Smooth muscle cell (in vitro differentiated cells): ENCODE results near the gene HIC1. TPM values are rescaled to one million over a fixed set of nuclear protein-coding genes. Genes with fewer than 3 reads are reported as not detected.
A peak's percentile ranks its signal among the peaks of the same experiment; 100 is the strongest.

ENCODE experiments used
- DNase-seq: peaks from one replicate; lab custom pipeline; 2025; ENCODE audit not compliant: unreplicated experiment; lab: John Stamatoyannopoulos, UW
- H2AFZ ChIP-seq: fragments of 200-600 bp; sonication (generic); 2 replicates; pipeline ENCODE4 v1.6.0; 2016; ENCODE audit warnings: antibody characterized with exemption, low read depth, mild to moderate bottlenecking
- H3F3A ChIP-seq: fragments of 200-600 bp; sonication (generic); 2 replicates; pipeline ENCODE4 v1.6.0; 2017; ENCODE audit warnings: antibody characterized with exemption, low read depth
- H3K27ac ChIP-seq: fragments of 200-600 bp; sonication (generic); 2 replicates; pipeline ENCODE4 v1.5.1; 2016; ENCODE audit warnings: low read depth, mild to moderate bottlenecking
- H3K27me3 ChIP-seq: fragments of 200-600 bp; sonication (generic); 2 replicates; pipeline ENCODE4 v1.6.1; 2016; ENCODE audit warnings: low read depth, mild to moderate bottlenecking
- H3K36me3 ChIP-seq: fragments of 200-600 bp; sonication (generic); 2 replicates; pipeline ENCODE4 v1.5.1; 2016; ENCODE audit warnings: low read depth
- H3K4me1 ChIP-seq: fragments of 200-600 bp; sonication (generic); 2 replicates; pipeline ENCODE4 v1.5.1; 2016; ENCODE audit warnings: low read depth
- H3K4me2 ChIP-seq: fragments of 200-600 bp; sonication (generic); 2 replicates; pipeline ENCODE4 v1.6.0; 2016; ENCODE audit warnings: mild to moderate bottlenecking
- H3K4me3 ChIP-seq: fragments of 200-600 bp; sonication (generic); 2 replicates; pipeline ENCODE4 v1.5.1; 2016; ENCODE audit warnings: mild to moderate bottlenecking
- H3K79me2 ChIP-seq: fragments of 200-600 bp; sonication (generic); 2 replicates; pipeline ENCODE4 v1.6.0; 2016; ENCODE audit warnings: low read depth, mild to moderate bottlenecking
- H3K9ac ChIP-seq: fragments of 200-600 bp; sonication (generic); 2 replicates; pipeline ENCODE4 v1.6.0; 2016; ENCODE audit warnings: low read depth
- H3K9me3 ChIP-seq: fragments of 200-600 bp; sonication (generic); replicated peaks from 2 replicates; pipeline ENCODE4 v1.5.1; 2016; ENCODE audit warnings: low read depth
- H4K20me1 ChIP-seq: fragments of 200-600 bp; sonication (generic); 2 replicates; pipeline ENCODE4 v1.6.0; 2016; ENCODE audit warnings: low read depth
- WGBS: methylation state at CpG from one replicate; pipeline ENCODE4 v1.1.7; 2016; ENCODE audit warnings: low lambda C conversion rate; 5-methylcytosine and 5-hydroxymethylcytosine counted together
- polyA plus RNA-seq: library from polyadenylated mRNA; unstranded; fragments of >200 nt; fragmentation: Nextera tagmentation; extraction: Ambion mirVana; gene quantifications from 2 replicates; pipeline ENCODE4 v1.2.1, GENCODE V29; 2016
- total RNA-seq: library from RNA; depleted of rRNA; stranded (reverse); fragments of >200 nt; gene quantifications from 2 replicates; pipeline ENCODE4 v1.2.3, GENCODE V29; 2014
- TF ChIP-seq, protein P1 (sequence below): fragments of 200-600 bp; sonication (generic); IDR thresholded peaks from 2 replicates; pipeline ENCODE4 v1.5.1; 2017; ENCODE audit warnings: borderline replicate concordance, mild to moderate bottlenecking, antibody characterized with exemption; ENCODE audit not compliant: insufficient read depth, poor library complexity, severe bottlenecking

Gene HIC1
- total and polyA plus RNA-seq, 2 experiments from 2014 or later, result 2.9 to 5.2 TPM

DNA sequence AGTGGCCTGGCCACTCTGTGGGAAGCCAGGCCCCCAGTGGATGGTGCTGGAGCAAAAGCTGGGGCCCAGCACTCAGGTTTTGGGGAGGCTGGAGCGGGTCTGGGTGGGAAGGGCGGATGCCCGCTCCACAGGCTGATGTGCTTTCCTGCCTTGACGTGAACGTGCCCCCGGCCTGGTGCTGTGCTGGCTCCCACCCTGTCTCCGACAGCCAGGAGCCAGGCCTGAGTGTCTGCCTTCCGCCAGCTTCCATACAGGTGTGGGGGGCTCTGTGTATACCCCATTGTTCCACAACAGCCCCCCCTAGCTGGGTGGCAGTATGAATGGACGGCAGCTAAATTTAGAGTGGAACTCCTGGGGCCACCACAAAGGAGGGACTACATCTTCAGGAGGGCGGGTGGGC lies 20.0 kb downstream of the HIC1 start:
- DNase-seq, result no peak
- Histone ChIP-seq H2AFZ (no peak overlapping the region), H3K9me3 (no peaks in the 10 kb centered on the region), H3K4me1 (peaks cover 3% of the 10 kb centered on the region), H3K9ac (no peak overlapping the region), H3K36me3 (no peaks in the 10 kb centered on the region), H3K27me3 (no peaks in the 10 kb centered on the region), H4K20me1 (no peaks in the 10 kb centered on the region), H3K4me3 (no peak overlapping the region), H3F3A (peaks cover 5% of the 10 kb centered on the region), H3K27ac (no peak overlapping the region), H3K79me2 (no peaks in the 10 kb centered on the region), H3K4me2 (no peak overlapping the region)
- TF ChIP-seq, protein P1, sequence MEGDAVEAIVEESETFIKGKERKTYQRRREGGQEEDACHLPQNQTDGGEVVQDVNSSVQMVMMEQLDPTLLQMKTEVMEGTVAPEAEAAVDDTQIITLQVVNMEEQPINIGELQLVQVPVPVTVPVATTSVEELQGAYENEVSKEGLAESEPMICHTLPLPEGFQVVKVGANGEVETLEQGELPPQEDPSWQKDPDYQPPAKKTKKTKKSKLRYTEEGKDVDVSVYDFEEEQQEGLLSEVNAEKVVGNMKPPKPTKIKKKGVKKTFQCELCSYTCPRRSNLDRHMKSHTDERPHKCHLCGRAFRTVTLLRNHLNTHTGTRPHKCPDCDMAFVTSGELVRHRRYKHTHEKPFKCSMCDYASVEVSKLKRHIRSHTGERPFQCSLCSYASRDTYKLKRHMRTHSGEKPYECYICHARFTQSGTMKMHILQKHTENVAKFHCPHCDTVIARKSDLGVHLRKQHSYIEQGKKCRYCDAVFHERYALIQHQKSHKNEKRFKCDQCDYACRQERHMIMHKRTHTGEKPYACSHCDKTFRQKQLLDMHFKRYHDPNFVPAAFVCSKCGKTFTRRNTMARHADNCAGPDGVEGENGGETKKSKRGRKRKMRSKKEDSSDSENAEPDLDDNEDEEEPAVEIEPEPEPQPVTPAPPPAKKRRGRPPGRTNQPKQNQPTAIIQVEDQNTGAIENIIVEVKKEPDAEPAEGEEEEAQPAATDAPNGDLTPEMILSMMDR, result no peak
- WGBS, result 96% methylated on average over 8 of the region's 10 CpGs

DNA sequence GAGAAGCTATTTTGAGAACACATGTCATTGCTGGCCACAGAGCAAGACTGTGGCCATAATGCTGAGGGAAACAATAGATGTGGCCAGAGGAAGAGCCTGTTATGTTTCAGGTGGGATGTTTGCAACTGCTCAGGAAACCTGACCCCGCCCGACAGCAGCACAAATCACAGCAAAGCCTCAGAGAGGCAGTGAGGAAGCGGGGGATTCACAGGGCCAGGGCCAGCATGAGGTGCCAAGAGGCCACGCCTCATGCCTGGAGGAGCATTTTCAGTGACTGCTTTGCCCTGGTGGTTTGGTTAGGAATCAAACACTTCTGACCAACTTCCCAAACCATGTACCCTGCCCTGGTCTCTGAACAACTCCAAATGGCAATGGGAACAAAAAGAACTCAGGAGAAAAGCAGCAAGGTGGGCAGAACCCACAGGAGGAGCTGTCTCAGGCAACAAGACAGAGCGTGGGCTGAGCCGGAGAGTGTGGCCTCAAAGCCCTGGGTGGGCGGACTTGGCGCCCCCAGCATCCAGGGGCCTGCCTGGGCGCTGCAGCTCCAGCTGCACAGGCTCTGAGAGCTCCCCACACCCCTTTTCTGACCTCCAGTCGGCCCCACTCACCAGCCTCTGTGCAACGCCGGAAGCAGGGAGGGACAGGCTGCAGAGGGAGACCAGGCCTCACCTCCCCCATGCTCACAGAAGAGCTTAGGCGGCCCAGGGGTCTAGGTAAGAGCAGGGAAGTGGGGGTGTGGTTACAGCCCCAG lies 20.6 kb downstream of the HIC1 start:
- H3K4me2 ChIP-seq, result no peak overlapping the region
- H3K9ac ChIP-seq, result no peak overlapping the region
- no peak overlapping the region for H3K27ac ChIP-seq

DNA sequence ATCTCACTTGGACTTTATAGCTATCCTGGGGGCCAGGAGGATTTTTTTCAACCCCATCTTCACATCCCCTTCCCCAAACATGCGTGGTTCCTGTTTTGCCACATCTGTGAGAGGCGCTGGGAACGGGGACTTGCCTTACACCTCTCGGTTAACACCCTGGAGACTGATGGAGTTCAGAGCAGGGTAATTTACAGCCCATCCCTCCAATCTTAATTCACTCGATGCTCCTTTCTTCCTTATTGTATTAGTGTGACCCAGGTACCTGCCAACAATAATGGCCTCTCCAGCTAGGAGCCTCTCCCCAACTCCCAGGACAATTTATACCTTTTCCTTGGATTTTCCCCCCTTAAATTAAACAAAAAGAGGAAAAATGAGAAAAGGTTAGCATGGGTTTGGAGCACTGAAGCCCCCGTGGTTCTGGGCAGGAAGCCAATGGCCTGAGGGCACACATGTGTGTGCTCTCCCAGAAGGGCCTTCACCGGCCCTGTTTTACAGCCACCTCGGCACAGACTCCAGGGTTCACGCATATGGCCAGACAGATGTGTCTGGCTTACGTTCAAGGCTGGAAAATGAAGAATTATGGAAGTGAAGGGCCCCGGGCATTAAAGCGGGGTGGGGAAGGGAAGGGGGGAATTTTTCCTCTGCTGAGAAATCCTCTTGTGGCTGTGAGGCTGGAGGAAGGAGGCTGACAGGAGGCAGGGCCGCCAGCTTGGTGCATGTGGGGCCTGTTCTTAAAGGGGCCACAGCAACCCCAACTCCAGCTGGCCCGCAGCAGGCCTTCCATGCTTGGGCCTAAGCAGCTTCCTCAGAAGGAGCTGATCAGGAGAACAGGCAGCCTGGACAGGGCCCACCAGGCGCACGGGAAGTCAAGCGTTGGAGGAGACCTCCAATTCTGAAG lies 21.4 kb downstream of the HIC1 start:
- Histone ChIP-seq H3K4me3 (no peak overlapping the region), H3K4me1 (peaks cover 3% of the 10 kb centered on the region), H3K36me3 (no peaks in the 10 kb centered on the region), H3F3A (peaks cover 5% of the 10 kb centered on the region), H3K27ac (peak overlapping the region; percentile 31), H3K27me3 (no peaks in the 10 kb centered on the region), H2AFZ (no peak overlapping the region), H3K4me2 (peak overlapping the region; percentile 31), H3K9ac (no peak overlapping the region), H3K79me2 (no peaks in the 10 kb centered on the region), H3K9me3 (no peaks in the 10 kb centered on the region), H4K20me1 (no peaks in the 10 kb centered on the region)
- TF ChIP-seq, protein P1, result no peak
- 57% methylated on average over 17 of the region's 17 CpGs for WGBS
- no peak for DNase-seq

More for the DNA sequence above, 20.6 kb downstream of the HIC1 start:
- H2AFZ ChIP-seq, result no peak overlapping the region
- WGBS, result 73% methylated on average over 13 of the region's 13 CpGs
- H3K79me2 ChIP-seq, result no peaks in the 10 kb centered on the region
- peaks cover 5% of the 10 kb centered on the region for H3F3A ChIP-seq
- no peaks in the 10 kb centered on the region for H3K36me3 ChIP-seq
- TF ChIP-seq, protein P1, result no peak
- H3K9me3 ChIP-seq, result no peaks in the 10 kb centered on the region
- H3K4me1 ChIP-seq, result peaks cover 3% of the 10 kb centered on the region
- no peak overlapping the region for H3K4me3 ChIP-seq
- H4K20me1 ChIP-seq, result no peaks in the 10 kb centered on the region
- H3K27me3 ChIP-seq, result no peaks in the 10 kb centered on the region
- no peak for DNase-seq
